Hematopoietic multipotent progenitor cell treated with erythropoietin and hydrocortisone succinate and interleukin-3 and kit ligand, for 8 days (in vitro differentiated cells): Measurements from ENCODE around the gene BHLHE23.
A peak's percentile ranks its signal among the peaks of the same experiment; 100 is the strongest.
"Not testable (repeated sequence)": the region's sequence is repeated elsewhere in the genome, so short reads cannot be mapped to it uniquely, and the experiment has no call there.

Experiments
- DNase-seq: peaks from one replicate; pipeline ENCODE4 v3.0.0-alpha.2; 2015

Gene BHLHE23

DNA sequence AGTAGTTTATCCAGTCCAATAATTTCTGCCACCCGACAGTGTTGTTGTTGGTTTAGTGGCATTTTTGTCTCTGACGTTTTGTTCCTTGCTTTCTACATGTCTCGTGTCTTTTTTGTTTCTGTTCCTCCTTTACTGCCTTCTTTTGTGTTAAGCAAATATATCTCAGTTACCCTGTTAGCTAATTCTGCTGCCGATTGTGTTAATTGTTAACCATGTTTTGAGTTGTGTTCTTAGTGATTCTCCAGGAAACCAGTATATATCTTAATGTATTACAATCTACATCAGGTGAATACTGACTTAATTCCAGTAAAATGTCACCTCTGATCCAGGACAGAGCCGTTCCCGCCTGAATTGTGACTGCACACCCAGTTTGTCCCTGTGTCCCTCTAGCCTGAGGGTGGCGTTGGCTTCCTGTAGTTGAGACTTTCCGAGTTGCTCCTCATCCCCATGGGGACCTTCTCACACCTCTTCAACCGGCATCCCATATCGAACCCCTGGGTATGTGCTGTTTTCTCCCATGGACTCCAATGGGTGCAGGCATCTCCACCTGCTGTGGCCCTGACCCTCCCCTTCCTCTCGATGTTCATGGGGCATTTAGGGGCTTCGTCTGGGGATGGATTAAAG lies 35.8 kb upstream of the BHLHE23 start:
- DNase-seq, result no peak

DNA sequence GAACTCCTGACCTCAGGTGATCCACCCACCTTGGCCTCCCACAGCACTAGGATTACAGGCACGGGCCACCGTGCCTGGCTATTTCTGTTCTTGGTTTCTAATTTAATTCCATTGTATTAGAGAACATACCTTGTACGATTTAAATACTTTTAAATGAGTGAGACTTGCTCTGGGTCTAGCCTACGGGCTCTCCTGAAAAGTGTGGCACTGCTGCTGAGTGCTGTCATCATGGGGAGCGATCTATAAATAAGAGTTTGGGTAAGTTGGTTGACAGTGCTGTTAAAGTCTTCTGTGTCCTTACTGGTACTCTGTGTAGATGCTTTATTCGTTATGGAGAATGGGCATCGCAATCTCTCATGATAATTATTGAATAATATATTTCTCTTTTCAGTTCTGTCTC lies 35.0 kb upstream of the BHLHE23 start:
- DNase-seq, result no peak

GRCh38 chr20:63037669-63038268 lies 31.0 kb upstream of the BHLHE23 start:
- no peak for DNase-seq

GRCh38 chr20:63036291-63036690 lies 29.5 kb upstream of the BHLHE23 start:
- DNase-seq, result no peak

GRCh38 chr20:63035603-63036185 lies 28.9 kb upstream of the BHLHE23 start:
- no peak for DNase-seq

DNA sequence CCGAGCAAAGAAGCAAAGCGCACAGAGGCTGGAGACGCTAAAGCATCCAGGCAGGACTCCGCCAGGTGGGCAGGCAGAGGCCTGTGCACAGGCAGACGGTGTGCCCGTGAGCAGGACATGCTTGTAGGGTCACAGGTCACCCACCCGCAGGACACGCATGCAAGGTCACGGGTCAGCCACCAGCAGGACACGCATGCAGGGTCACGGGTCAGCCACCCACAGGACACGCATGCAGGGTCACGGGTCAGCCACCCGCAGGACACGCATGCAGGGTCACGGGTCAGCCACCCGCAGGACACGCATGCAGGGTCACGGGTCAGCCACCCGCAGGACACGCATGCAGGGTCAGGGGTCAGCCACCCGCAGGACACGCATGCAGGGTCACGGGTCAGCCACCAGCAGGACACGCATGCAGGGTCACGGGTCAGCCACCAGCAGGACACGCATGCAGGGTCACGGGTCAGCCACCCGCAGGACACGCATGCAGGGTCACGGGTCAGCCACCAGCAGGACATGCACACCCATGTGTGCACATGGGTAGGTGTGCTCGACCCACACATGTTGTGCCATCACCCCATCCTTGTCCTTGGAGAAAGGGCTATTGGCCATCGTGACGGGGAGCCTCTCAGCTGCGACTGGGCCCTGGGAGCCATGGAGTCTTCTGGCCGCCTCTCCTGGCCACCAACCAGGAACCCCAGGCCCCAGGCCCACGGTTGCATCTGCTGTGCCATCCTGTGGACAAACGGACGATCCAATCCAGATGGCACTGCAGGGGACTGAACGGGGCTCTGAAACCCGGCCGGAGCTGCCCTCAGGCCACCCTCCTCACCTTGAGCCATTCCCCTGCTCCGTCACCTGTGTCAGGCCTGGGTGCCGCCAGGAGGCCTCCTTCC lies 28.2 kb upstream of the BHLHE23 start:
- not testable (repeated sequence) for DNase-seq

DNA sequence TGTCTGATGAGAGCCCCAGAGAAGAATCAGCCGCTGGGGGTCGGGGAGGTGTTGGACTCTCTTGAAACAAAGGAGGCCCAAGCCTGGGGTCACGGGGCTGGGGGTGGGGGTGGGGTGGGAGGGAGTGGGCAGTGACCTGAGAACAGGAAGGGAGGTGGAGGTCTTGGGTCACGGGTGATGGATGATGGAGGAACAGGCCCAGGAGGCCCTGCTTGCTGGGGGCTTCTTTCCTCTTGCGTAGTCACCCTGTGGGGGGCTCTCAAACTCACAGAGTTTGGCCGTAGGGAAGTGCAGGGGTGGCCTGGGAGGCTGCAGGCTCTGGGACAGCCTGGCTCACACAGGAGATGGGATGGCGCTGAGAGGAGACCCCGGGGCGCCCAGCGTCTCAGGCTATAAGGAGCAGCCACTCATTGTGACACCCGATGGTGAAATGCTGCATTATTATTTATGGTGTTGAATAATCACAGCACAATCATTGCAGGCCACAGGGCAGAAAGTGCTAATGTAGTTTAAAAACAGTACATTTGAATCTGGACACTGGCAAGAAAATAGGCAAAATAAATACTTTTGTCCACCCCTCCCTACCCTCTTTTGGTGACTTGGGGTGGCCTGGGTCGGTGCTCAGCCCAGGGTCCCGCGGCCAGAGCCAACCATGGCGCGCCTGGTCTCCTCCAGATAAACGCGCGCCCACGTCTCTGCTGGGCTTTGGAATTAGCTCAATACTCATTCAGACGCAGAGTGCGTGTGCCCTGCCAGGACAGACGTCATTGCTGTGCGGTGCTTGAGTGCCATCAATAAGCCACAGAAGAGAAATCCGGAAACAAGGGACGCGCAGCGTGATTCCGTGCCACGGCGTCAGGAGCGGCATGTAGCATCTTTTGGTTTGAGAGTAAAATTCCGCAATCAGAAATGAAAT lies 27.3 kb upstream of the BHLHE23 start:
- no peak for DNase-seq

GRCh38 chr20:63032861-63033793 lies 26.4 kb upstream of the BHLHE23 start:
- no peak for DNase-seq

DNA sequence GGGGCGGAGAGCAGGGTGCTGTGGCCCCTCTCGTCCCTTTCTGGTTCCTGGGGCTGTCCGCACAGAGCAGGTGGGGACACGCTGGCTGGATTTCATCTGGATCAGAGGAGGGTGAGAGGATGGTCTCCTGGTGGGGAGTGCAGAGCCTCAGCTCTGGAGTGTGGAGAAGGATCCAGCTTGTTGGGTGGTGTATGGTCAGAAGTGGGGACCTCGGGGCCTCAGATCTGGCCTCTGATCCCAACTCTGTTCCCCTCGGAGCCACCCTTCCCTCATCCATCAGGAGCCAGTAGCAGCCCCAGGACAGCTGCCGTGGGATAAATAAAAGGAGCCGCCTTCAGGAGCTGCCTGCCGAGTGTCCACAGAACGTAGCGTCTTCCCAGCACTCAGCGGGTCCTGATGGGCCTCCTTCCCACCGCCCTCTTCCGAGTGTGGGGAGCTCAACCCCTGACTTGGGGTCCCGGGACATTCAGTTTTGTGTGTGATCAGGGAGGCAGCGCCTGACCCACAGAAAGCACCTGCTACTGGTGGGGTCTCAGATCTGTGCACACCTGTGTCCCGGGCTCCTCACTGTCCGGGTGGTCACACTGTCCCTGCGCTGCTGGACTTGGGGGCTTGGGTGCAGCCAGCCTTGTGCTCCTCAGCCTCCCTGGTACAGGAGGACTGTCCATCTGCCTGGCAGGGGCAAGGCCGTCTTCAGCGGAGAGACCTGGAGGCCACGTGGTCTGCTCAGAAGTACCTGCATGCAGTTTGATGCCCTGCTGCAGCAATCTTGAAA lies 25.4 kb upstream of the BHLHE23 start:
- no peak for DNase-seq

DNA sequence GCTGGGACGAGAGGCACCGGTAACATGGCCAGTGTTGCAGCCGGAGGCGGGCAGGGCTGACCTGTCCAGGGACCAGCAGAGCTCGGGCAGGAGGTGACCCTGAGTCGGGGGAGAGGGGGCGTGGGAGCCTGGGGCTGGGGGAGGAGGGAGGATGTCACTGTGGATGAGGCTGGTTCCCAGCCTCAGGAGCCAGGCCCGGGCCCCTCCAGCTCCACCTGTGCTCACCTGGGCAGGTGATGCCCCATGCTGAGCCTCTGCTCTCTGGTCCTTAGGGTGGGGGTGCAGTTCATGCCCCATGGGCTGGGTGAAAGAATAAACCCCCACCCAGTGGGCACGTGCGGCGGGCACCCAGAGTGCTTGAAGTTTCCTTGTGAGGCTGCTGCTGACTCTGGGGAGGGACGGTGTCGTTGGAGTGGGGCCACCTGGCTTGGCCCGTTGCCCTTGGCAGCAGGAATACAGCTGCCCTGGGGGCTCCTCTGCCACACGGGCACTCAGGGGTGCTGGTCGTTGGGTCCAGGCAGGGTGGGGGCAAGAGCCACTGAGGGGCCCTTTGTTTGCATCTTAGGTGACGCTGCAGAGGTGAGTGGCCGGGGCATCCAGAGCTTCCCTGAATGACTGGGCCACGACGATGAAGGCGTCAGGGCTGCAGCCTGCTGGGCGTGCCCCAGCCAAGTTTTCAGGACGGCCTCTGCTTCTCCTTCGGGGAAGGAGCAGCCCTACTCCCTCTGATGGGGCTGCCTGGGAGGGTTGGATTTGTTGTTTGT lies 24.7 kb upstream of the BHLHE23 start:
- DNase-seq, result no peak

- no peak for DNase-seq
Observed at GRCh38 chr20:63029358-63030121, 22.8 kb upstream of the BHLHE23 start.

DNA sequence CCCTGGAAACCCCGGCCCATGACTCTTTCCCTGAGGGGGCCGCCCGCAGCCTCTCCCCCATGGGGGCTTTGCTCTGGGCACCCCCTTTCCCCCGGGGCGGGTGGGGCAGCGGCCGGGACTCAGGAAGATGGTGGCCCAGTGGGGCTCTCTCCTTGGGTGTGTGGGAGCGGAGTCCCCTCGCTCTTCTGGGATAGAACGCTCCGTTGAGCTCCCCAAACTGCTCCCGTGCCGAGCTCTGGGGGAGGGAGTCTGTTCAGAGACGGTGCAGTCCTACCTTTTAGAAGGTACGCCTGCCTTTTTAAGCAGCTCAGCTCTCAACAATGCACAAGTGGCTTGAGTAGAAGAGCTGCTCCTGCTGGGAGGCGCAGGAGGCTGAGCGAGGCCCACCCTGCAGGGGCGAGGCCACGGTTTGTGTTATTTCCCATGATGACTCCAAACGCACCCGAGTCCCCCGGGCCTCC lies 21.7 kb upstream of the BHLHE23 start:
- DNase-seq, result no peak

DNA sequence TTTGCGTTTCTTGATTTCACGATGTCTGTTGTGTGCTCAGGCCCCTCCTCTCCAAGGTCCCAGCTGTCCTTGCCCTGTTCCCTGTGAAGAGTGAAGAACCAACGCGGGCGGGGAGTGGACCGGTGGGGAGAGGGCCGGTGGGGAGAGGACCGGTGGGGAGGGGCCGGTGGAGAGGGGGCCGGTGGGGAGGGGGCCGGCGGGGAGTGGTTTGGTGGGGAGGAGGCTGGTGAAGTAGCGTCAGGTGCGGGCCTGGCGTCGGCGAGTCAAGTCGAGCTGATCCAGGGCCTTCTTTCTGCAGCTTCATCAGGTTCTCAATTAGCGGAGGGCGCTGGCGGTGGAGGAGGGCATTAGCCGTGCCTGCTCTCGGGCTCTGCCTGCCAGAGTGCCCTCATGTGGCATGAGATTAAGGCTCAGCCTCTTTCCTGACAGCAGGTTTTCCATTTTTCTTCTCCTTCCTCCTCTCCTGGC lies 21.2 kb upstream of the BHLHE23 start:
- peak; percentile 36 for DNase-seq

GRCh38 chr20:63027221-63027921 lies 20.6 kb upstream of the BHLHE23 start:
- no peak for DNase-seq

DNA sequence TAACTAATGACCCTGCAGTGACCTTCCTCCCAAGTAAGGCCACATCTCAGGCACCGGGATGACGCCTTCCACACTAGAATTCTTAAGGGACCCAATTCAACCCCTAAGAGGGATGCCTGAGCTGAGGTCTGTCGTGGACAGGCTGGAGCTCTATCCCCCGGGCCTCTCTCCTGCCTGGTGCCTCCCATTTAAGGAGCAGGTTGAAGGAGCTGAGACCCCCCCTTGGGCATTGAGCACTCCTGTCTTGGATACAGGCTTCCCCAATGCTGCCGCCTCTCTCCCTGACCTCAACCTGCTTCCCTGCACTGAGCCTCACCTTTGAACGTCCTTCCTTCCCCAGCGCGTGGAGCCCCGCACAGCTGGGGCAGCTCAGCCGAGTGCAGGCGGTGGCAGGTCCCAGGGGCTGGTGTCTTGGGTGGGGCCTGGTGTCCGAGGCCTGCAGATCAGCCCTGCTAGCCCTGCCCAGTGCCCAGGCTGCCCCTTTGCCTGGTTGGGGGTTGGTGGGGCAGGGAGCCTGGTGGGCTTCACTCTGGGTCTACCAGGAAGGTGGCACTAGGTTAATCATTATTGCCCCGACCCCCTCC lies 19.9 kb upstream of the BHLHE23 start:
- DNase-seq, result no peak

- DNase-seq, result no peak
Observed at GRCh38 chr20:63025534-63026331, 19.0 kb upstream of the BHLHE23 start.
